DND-41 (cell line): ENCODE data around the gene NEMP2.

Source experiments
- ATAC-seq: fragments of 200-7000 bp; cut with Tn5 transposase; 3 replicates; pipeline ENCODE4 v1.9.1; 2021; ENCODE audit warnings: low read depth; ENCODE audit not compliant: insufficient read depth
- DNase-seq: peaks from one replicate; pipeline ENCODE4 v3.0.0-alpha.2; 2020
- H2AFZ ChIP-seq: 2 replicates; pipeline ENCODE4 v1.6.0; 2012; ENCODE audit warnings: low read depth, low read length
- H3K27ac ChIP-seq: 2 replicates; pipeline ENCODE4 v1.5.1; 2012; ENCODE audit warnings: low read length, inconsistent platforms
- H3K27me3 ChIP-seq: fragments of 200-600 bp; sonication (generic); 2 replicates; pipeline ENCODE4 v1.6.0; 2012; ENCODE audit warnings: low read length, mild to moderate bottlenecking, inconsistent platforms; ENCODE audit not compliant: insufficient read depth, poor library complexity
- H3K36me3 ChIP-seq: 2 replicates; pipeline ENCODE4 v1.5.1; 2012; ENCODE audit warnings: low read length, inconsistent platforms; ENCODE audit not compliant: insufficient read depth
- H3K4me1 ChIP-seq: 2 replicates; pipeline ENCODE4 v1.5.1; 2012; ENCODE audit warnings: mild to moderate bottlenecking, low read length; ENCODE audit not compliant: insufficient read depth
- H3K4me2 ChIP-seq: 2 replicates; pipeline ENCODE4 v1.6.0; 2012; ENCODE audit warnings: mild to moderate bottlenecking, moderate library complexity, low read length, inconsistent platforms; ENCODE audit not compliant: insufficient read depth
- H3K4me3 ChIP-seq, 2 experiments: fragments of 200-600 bp in 1 of 2; shearing (Covaris generic) in 1 of 2; 2 replicates each; pipeline ENCODE4 v1.5.1; 2012 to 2016; ENCODE audit warnings: inconsistent platforms in 2 of 2, low read length in 2 of 2, mild to moderate bottlenecking in 2 of 2, low read depth in 1 of 2, moderate library complexity in 1 of 2
- H3K79me2 ChIP-seq: 2 replicates; pipeline ENCODE4 v1.6.0; 2012; ENCODE audit warnings: low read length, inconsistent platforms; ENCODE audit not compliant: insufficient read depth
- H3K9ac ChIP-seq: 2 replicates; pipeline ENCODE4 v1.6.0; 2012; ENCODE audit warnings: low read depth, mild to moderate bottlenecking, inconsistent platforms, low read length, moderate library complexity
- H3K9me3 ChIP-seq: 2 replicates; pipeline ENCODE4 v1.5.1; 2012; ENCODE audit warnings: low read length, moderate library complexity, mild to moderate bottlenecking, inconsistent platforms; ENCODE audit not compliant: insufficient read depth, severe bottlenecking
- H4K20me1 ChIP-seq: 2 replicates; pipeline ENCODE4 v1.6.0; 2012; ENCODE audit warnings: low read length; ENCODE audit not compliant: insufficient read depth
- EZH2 ChIP-seq: IDR thresholded peaks from 3 replicates; pipeline ENCODE4 v1.6.1; 2012; ENCODE audit warnings: borderline replicate concordance, low read depth, mild to moderate bottlenecking, moderate library complexity, low read length, inconsistent platforms; ENCODE audit not compliant: severe bottlenecking
- TF ChIP-seq, protein P1 (sequence below): IDR thresholded peaks from 2 replicates; pipeline ENCODE4 v1.5.1; 2012; ENCODE audit warnings: borderline replicate concordance, low read length, moderate library complexity, mild to moderate bottlenecking; ENCODE audit not compliant: poor library complexity, severe bottlenecking; ENCODE audit errors: extremely low read depth

The NEMP2 gene

DNA sequence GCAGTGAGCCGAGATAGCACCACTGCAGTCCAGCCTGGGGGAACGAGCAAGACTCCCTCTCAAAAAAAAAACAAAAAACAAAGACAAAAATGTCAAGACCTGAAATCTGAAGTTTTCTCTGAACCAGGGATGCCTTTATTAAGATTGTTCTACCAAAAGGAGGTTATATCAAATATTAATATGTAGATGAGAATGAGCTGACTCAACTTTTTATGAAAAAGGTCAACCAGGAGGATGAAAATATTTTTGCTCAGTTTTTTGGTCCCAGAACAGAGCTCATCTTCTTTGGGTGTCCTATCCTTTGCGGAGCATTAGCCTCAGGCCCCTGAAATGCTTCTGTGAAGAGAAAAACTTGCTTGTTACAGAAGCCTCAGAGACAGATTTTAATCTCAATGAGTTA lies 44.0 kb downstream of the NEMP2 start:
- H3K36me3 ChIP-seq = peaks cover 50% of the 10 kb centered on the region
- no peak for ATAC-seq
- no peak for TF ChIP-seq EZH2
- TF ChIP-seq, protein P1, sequence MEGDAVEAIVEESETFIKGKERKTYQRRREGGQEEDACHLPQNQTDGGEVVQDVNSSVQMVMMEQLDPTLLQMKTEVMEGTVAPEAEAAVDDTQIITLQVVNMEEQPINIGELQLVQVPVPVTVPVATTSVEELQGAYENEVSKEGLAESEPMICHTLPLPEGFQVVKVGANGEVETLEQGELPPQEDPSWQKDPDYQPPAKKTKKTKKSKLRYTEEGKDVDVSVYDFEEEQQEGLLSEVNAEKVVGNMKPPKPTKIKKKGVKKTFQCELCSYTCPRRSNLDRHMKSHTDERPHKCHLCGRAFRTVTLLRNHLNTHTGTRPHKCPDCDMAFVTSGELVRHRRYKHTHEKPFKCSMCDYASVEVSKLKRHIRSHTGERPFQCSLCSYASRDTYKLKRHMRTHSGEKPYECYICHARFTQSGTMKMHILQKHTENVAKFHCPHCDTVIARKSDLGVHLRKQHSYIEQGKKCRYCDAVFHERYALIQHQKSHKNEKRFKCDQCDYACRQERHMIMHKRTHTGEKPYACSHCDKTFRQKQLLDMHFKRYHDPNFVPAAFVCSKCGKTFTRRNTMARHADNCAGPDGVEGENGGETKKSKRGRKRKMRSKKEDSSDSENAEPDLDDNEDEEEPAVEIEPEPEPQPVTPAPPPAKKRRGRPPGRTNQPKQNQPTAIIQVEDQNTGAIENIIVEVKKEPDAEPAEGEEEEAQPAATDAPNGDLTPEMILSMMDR = no peak

DNA sequence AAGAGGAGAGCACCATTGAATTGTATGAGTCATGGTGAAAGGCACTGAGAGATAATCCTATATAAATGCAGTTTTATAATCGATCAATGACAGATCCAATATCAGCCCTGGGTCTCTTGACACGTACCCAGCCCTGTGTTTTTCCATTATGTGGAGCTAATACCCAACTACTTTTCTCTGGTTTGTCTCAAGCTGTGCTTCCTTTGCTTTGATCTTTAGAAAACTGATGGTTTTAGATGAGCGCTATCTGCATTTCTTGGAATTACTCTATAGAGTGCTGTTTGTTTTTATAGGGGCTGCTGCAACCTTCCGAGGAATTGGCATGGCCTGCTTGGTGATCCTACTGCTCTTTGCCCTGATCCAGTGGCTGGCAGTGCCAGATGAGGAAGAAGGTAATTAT lies 45.0 kb downstream of the NEMP2 start:
- Histone ChIP-seq H3K9ac (no peak overlapping the region), H3K4me2 (no peak overlapping the region), H3K4me1 (peaks cover 9% of the 10 kb centered on the region), H3K27me3 (no peaks in the 10 kb centered on the region), H3K79me2 (no peaks in the 10 kb centered on the region), H4K20me1 (no peaks in the 10 kb centered on the region), H3K4me3 (no peak overlapping the region), H3K36me3 (peaks cover 50% of the 10 kb centered on the region), H3K9me3 (no peaks in the 10 kb centered on the region), H2AFZ (no peak overlapping the region), H3K27ac (no peak overlapping the region)
- ATAC-seq (peak; percentile 81), DNase-seq (no peak)
- TF ChIP-seq EZH2 = no peak
- TF ChIP-seq, protein P1 = no peak

More for the DNA sequence above, 44.0 kb downstream of the NEMP2 start:
- H3K9me3 ChIP-seq = no peaks in the 10 kb centered on the region
- peaks cover 9% of the 10 kb centered on the region for H3K4me1 ChIP-seq
- H3K4me2 ChIP-seq = no peak overlapping the region
- no peak overlapping the region for H3K9ac ChIP-seq
- no peak for DNase-seq
- no peak overlapping the region for H3K4me3 ChIP-seq
- no peaks in the 10 kb centered on the region for H3K79me2 ChIP-seq
- H2AFZ ChIP-seq = no peak overlapping the region
- no peaks in the 10 kb centered on the region for H3K27me3 ChIP-seq
- H4K20me1 ChIP-seq = no peaks in the 10 kb centered on the region
- H3K27ac ChIP-seq = no peak overlapping the region

DNA sequence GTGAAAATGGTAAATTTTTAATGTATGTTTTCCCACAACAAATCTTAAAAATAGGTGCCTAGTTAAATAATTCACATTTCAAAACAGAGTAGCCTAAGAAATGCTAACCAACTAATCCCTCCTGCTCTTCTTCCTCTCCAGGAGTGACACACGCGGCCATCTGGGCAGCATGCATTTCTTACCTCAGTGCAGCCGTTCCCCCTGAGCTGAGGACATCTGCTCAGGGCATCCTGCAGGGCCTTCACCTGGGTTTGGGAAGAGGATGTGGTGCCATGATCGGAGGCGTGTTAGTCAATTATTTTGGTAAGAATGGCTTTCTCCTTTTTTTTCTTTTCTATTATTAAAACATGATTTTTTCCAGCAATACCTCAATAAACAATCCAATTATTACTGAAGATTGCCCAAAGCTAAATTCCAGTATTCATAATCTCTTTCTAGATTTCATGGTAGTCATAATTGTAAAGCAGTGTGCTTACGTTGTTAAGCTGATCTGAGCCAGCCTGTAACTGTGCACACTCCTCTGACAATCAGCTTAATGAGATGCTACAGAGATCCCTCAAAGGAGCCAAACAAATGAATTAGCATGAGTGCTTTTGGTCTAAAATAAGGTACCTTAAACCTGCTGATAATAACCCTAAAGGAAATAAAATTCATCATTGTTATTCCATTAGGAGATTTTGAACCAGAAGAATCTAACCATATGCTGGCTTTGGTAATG lies 45.8 kb downstream of the NEMP2 start:
- Histone ChIP-seq H3K9me3 (no peaks in the 10 kb centered on the region), H2AFZ (no peak overlapping the region), H3K79me2 (no peaks in the 10 kb centered on the region), H3K9ac (no peak overlapping the region), H3K4me1 (peaks cover 9% of the 10 kb centered on the region), H3K27me3 (no peaks in the 10 kb centered on the region), H3K36me3 (peaks cover 50% of the 10 kb centered on the region), H3K4me3 (no peak overlapping the region), H3K4me2 (no peak overlapping the region), H4K20me1 (no peaks in the 10 kb centered on the region), H3K27ac (no peak overlapping the region)
- DNase-seq = no peak
- TF ChIP-seq, protein P1 = no peak
- no peak for TF ChIP-seq EZH2
- ATAC-seq = no peak
